ENCODE measurements around the gene RNF112. TPM values are rescaled to one million over a fixed set of nuclear protein-coding genes. Genes with fewer than 3 reads are reported as not detected.

RNF112 gene
- total RNA-seq, 5 donors from 2014 or later (not counting 1 experiment from before 2014, with no cell fraction given), result 0.40 to 1.8 (median 1.2) TPM

DNA sequence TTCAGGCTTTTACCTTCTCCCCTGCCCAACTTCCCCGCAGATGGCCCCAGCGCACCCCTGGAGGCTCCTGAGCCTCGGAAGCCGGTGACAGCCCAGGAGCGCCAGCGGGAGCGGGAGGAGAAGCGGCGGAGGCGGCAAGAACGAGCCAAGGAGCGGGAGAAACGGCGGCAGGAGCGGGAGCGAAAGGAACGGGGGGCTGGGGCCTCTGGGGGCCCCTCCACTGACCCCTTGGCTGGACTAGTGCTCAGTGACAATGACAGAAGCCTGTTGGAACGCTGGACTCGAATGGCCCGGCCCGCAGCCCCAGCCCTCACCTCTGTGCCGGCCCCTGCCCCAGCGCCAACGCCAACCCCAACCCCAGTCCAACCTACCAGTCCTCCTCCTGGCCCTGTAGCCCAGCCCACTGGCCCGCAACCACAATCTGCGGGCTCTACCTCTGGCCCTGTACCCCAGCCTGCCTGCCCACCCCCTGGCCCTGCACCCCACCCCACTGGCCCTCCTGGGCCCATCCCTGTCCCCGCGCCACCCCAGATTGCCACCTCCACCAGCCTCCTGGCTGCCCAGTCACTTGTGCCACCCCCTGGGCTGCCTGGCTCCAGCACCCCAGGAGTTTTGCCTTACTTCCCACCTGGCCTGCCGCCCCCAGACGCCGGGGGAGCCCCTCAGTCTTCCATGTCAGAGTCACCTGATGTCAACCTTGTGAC is 29.1 kb upstream of the RNF112 start:
- WGBS (ENCODE audit: insufficient coverage), result 95% methylated on average over 29 of the region's 31 CpGs
- Mint-ChIP-seq H3K4me1 (peaks cover 12 to 17% (median 16%) of the 10 kb centered on the region in 3 donors), H3K36me3 (peaks cover 33% of the 10 kb centered on the region), H3K27me3 (no peaks in the 10 kb centered on the region), H3K9me3 (no peaks in the 10 kb centered on the region), H3K27ac (no peak overlapping the region), H3K4me3 (no peak overlapping the region)
- peaks cover 6 to 13% of the 10 kb centered on the region in 2 experiments for H3K4me1 ChIP-seq (ENCODE audit: control insufficient read depth in 1 of 2, extremely low read depth in 1 of 2, insufficient read depth in 2 of 2, low read length in 2 of 2)
- H3K27ac ChIP-seq (ENCODE audit: low read length), result no peak overlapping the region
- H3K9me3 ChIP-seq, result no peaks in the 10 kb centered on the region
- peaks cover 0 to 33% of the 10 kb centered on the region in 2 donors for H3K36me3 ChIP-seq (ENCODE audit: control insufficient read depth in 2 of 2, extremely low read depth in 1 of 2, insufficient read depth in 1 of 2, low read length in 1 of 2)
- H3K27me3 ChIP-seq (replicated peaks in 1 of 2; ENCODE audit: control insufficient read depth in 2 of 2, extremely low read depth in 1 of 2, insufficient read depth in 2 of 2, low read length in 1 of 2), result peaks cover 0 to 4% of the 10 kb centered on the region in 2 experiments
- H3K4me3 ChIP-seq (ENCODE audit: control insufficient read depth in 1 of 2, extremely low read depth in 1 of 2, low read length in 1 of 2), result no peak overlapping the region
- POLR2A ChIA-PET, result no interaction called here
- CTCF ChIA-PET, result no interaction called here
- no peak for ATAC-seq (replicated peaks in 1 of 4)
- DNase-seq, result no peak

DNA sequence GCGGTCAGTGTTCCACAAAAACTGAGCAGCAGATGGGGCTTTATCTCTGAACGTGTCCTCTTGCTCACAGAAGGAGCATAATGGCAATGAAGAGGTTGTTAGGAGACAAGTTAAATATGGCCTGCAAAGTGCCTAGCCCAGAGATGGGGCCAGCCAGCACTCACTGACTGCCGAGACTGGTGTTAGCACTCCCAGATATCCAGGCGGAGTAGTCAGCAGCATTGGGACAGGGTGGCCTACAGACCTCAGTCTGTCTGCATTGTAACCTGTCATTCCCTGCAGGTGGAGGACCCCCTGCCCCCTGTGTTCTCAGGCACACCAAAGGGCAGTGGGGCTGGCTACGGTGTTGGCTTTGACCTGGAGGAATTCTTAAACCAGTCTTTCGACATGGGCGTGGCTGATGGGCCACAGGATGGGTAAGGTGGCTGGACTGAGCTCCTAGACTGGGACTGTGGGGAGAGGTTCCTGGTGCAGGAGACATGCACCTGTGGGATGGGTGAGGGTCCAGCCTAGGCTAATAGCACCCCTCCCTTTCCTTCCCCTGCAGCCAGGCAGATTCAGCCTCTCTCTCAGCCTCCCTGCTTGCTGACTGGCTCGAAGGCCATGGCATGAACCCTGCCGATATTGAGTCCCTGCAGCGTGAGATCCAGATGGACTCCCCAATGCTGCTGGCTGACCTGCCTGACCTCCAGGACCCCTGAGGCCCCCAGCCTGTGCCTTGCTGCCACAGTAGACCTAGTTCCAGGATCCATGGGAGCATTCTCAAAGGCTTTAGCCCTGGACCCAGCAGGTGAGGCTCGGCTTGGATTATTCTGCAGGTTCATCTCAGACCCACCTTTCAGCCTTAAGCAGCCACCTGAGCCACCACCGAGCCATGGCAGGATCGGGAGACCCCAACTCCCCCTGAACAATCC is 28.2 kb upstream of the RNF112 start:
- Mint-ChIP-seq H3K4me3 (no peak overlapping the region), H3K4me1 (peaks cover 9 to 10% (median 10%) of the 10 kb centered on the region in 3 donors), H3K36me3 (peaks cover 33% of the 10 kb centered on the region), H3K27ac (no peak overlapping the region), H3K9me3 (no peaks in the 10 kb centered on the region), H3K27me3 (peaks cover 0 to under 1% of the 10 kb centered on the region in 2 donors)
- 95% methylated on average over 10 of the region's 13 CpGs for WGBS (ENCODE audit: insufficient coverage)
- no peaks in the 10 kb centered on the region for H3K9me3 ChIP-seq
- ATAC-seq (replicated peaks in 1 of 4) (no peak), DNase-seq (no peak)
- peaks cover 0 to 33% of the 10 kb centered on the region in 2 donors for H3K36me3 ChIP-seq (ENCODE audit: control insufficient read depth in 2 of 2, extremely low read depth in 1 of 2, insufficient read depth in 1 of 2, low read length in 1 of 2)
- H3K4me3 ChIP-seq (ENCODE audit: control insufficient read depth in 1 of 2, extremely low read depth in 1 of 2, low read length in 1 of 2), result no peak overlapping the region
- no peak overlapping the region for H3K27ac ChIP-seq (ENCODE audit: low read length)
- ChIA-PET POLR2A (no interaction called here), CTCF (no interaction called here)
- H3K4me1 ChIP-seq (ENCODE audit: control insufficient read depth in 1 of 2, extremely low read depth in 1 of 2, insufficient read depth in 2 of 2, low read length in 2 of 2), result peaks cover 2 to 11% of the 10 kb centered on the region in 2 experiments
- peaks cover 0 to 8% of the 10 kb centered on the region in 2 experiments for H3K27me3 ChIP-seq (replicated peaks in 1 of 2; ENCODE audit: control insufficient read depth in 2 of 2, extremely low read depth in 1 of 2, insufficient read depth in 2 of 2, low read length in 1 of 2)

DNA sequence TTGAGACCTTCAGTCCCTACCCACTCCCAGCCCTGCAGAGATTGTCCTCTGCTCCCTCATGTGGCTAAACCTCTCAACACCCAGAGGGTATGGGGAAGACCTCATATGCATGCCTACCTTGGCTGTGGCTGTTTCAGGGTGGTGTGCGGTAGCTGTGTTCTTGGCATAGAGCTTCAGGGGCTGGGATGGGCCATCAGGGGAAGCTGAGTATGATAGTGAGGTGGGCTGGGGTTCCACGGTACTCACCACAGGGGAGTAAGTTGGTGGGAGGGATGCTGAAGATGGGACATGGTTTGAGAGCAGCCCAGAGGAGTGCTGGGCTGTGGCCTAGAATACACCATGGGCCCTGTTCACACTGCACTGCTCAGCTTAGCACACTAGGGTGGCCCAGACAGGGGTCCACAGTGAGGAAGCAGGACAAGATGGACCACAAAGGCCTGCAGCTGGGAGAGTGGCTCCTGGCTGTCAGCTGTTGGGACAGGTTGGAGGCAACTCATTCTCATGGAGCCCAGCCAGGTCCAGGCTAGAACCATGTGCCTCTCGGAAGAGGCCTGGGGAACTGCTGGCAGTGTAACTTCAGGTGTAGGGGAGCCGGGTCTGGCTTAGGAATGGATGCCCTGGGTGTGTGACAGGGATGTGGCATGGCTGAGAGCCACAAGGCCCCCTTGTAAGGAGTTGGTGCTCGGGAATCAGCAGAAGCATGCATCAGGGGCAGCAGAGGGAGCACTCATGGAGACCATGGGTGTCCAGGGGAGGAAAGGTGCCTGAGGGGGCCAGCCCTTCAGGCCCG is 27.2 kb upstream of the RNF112 start:
- no peak overlapping the region for H3K4me3 Mint-ChIP-seq
- H3K36me3 Mint-ChIP-seq, result peaks cover 33% of the 10 kb centered on the region
- Histone ChIP-seq H3K36me3 (ENCODE audit: control insufficient read depth in 2 of 2, extremely low read depth in 1 of 2, insufficient read depth in 1 of 2, low read length in 1 of 2) (peaks cover 0 to 33% of the 10 kb centered on the region in 2 donors), H3K9me3 (no peaks in the 10 kb centered on the region), H3K4me3 (ENCODE audit: control insufficient read depth in 1 of 2, extremely low read depth in 1 of 2, low read length in 1 of 2) (no peak overlapping the region), H3K27ac (ENCODE audit: low read length) (no peak overlapping the region), H3K4me1 (ENCODE audit: control insufficient read depth in 1 of 2, extremely low read depth in 1 of 2, insufficient read depth in 2 of 2, low read length in 2 of 2) (peaks cover 2 to 6% of the 10 kb centered on the region in 2 experiments), H3K27me3 (replicated peaks in 1 of 2; ENCODE audit: control insufficient read depth in 2 of 2, extremely low read depth in 1 of 2, insufficient read depth in 2 of 2, low read length in 1 of 2) (peaks cover 0 to 8% of the 10 kb centered on the region in 2 experiments)
- H3K9me3 Mint-ChIP-seq, result no peaks in the 10 kb centered on the region
- 93% methylated on average over 6 of the region's 6 CpGs for WGBS (ENCODE audit: insufficient coverage)
- CTCF ChIA-PET, result no interaction called here
- H3K27me3 Mint-ChIP-seq, result peaks cover 0 to 4% of the 10 kb centered on the region in 2 donors
- DNase-seq (no peak), ATAC-seq (replicated peaks in 1 of 4) (no peak)
- peaks cover 8 to 14% (median 9%) of the 10 kb centered on the region in 3 donors for H3K4me1 Mint-ChIP-seq
- POLR2A ChIA-PET, result no interaction called here
- no peak overlapping the region for H3K27ac Mint-ChIP-seq

DNA sequence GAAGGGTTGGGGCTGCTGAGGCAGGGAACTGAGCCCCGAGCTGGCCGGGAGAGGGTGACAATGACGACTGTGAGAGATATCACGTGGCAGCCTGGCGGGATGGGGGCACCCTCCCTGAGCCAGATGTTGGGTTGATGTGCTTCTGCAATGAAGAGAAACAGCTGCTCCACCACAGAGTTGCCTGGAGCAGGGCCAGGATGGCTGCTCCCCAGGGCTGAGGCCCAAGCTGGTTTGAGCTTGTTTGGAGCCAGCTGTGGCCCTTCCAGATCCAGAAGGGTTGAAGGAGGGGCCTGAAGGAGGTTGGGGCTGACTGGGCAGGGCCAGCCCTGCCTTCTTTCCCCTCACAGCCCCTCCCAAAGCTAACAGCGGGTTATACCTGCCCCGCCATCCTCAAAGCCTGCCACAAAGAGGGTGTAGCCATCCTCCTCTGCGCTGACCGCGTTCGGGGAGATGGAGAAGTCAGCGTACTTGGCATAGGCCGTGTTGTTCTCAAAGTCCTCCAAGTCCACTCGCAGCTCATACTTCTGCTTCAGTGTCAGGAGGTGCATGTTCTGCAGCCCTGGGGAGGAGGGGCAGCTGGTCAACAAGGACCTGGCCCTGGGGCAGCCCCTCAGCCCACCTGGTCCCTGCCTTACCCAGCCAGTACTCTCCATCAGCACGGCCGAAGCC is 26.2 kb upstream of the RNF112 start:
- H3K27me3 Mint-ChIP-seq, result peaks cover 0 to 4% of the 10 kb centered on the region in 2 donors
- no peak overlapping the region for H3K27ac Mint-ChIP-seq
- ATAC-seq (replicated peaks in 1 of 4), result no peak
- Histone ChIP-seq H3K27me3 (replicated peaks in 1 of 2; ENCODE audit: control insufficient read depth in 2 of 2, extremely low read depth in 1 of 2, insufficient read depth in 2 of 2, low read length in 1 of 2) (peaks cover 0 to 8% of the 10 kb centered on the region in 2 experiments), H3K36me3 (ENCODE audit: control insufficient read depth in 2 of 2, extremely low read depth in 1 of 2, insufficient read depth in 1 of 2, low read length in 1 of 2) (peaks cover 0 to 26% of the 10 kb centered on the region in 2 donors), H3K4me3 (ENCODE audit: control insufficient read depth in 1 of 2, extremely low read depth in 1 of 2, low read length in 1 of 2) (no peak overlapping the region), H3K9me3 (no peaks in the 10 kb centered on the region), H3K4me1 (ENCODE audit: control insufficient read depth in 1 of 2, extremely low read depth in 1 of 2, insufficient read depth in 2 of 2, low read length in 2 of 2) (peaks cover 0 to 2% of the 10 kb centered on the region in 2 experiments), H3K27ac (ENCODE audit: low read length) (no peak overlapping the region)
- WGBS (ENCODE audit: insufficient coverage), result 74% methylated on average over 14 of the region's 16 CpGs
- H3K9me3 Mint-ChIP-seq, result no peaks in the 10 kb centered on the region
- ChIA-PET POLR2A (interaction anchor here in 1 of 2 donors (0.6 kb wide), 1 partner anchor 152 kb away, joined by 4 read pairs; no protein-coding TSS in a partner anchor), CTCF (no interaction called here)
- H3K4me1 Mint-ChIP-seq, result peaks cover 2 to 14% (median 9%) of the 10 kb centered on the region in 3 donors
- H3K4me3 Mint-ChIP-seq, result no peak overlapping the region
- H3K36me3 Mint-ChIP-seq, result peaks cover 33% of the 10 kb centered on the region
- DNase-seq, result no peak

DNA sequence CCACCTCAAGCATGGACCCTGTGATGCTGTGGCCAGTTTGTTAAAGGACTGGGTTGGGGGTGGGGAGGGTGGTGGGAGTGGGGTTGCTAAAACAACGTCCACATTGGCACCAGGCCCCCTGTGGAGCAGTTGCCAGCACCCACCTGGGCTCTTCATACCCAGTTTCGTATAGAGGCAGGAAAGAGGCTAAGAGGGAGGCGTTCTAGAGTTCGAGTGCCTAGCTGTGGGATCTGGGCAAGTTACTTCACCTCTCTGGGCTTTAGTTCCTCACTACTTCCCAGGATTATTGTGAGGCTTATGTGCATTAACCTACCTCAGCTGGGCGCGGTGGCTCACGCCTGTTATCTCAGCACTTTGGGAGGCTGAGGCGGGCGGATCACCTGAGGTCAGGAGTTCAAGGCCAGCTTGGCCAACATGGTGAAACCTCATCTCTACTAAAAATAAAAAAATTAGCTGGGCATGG is 25.5 kb upstream of the RNF112 start:
- Histone ChIP-seq H3K4me3 (ENCODE audit: control insufficient read depth in 1 of 2, extremely low read depth in 1 of 2, low read length in 1 of 2) (no peak overlapping the region), H3K27me3 (replicated peaks in 1 of 2; ENCODE audit: control insufficient read depth in 2 of 2, extremely low read depth in 1 of 2, insufficient read depth in 2 of 2, low read length in 1 of 2) (peaks cover 0 to 8% of the 10 kb centered on the region in 2 experiments), H3K27ac (ENCODE audit: low read length) (no peak overlapping the region), H3K36me3 (ENCODE audit: control insufficient read depth in 2 of 2, extremely low read depth in 1 of 2, insufficient read depth in 1 of 2, low read length in 1 of 2) (peaks cover 0 to 21% of the 10 kb centered on the region in 2 donors), H3K4me1 (ENCODE audit: control insufficient read depth in 1 of 2, extremely low read depth in 1 of 2, insufficient read depth in 2 of 2, low read length in 2 of 2) (peaks cover 0 to 2% of the 10 kb centered on the region in 2 experiments), H3K9me3 (no peaks in the 10 kb centered on the region)
- no peak overlapping the region for H3K27ac Mint-ChIP-seq
- no peak for DNase-seq
- ChIA-PET POLR2A (no interaction called here), CTCF (no interaction called here)
- peaks cover 2 to 14% (median 9%) of the 10 kb centered on the region in 3 donors for H3K4me1 Mint-ChIP-seq
- H3K9me3 Mint-ChIP-seq, result no peaks in the 10 kb centered on the region
- no peak for ATAC-seq (replicated peaks in 1 of 4)
- no peak overlapping the region for H3K4me3 Mint-ChIP-seq
- 80% methylated on average over 1 of the region's 9 CpGs for WGBS (ENCODE audit: insufficient coverage)
- H3K27me3 Mint-ChIP-seq, result peaks cover 0 to 4% of the 10 kb centered on the region in 2 donors
- H3K36me3 Mint-ChIP-seq, result peaks cover 27% of the 10 kb centered on the region
